OCI-M1 (cell line): ENCODE measurements around the gene PLBD1.

Experiments used
- DNase-seq: peaks from one replicate; lab custom pipeline; 2025; lab: John Stamatoyannopoulos, UW

Gene PLBD1

GRCh38 chr12:14570231-14570630 lies 2.5 kb upstream of the PLBD1 start:
- DNase-seq: no peak

- no peak for DNase-seq
These were observed 3.2 kb downstream of the PLBD1 start for GRCh38 chr12:14564336-14564959.

GRCh38 chr12:14563046-14563445 lies 4.6 kb downstream of the PLBD1 start:
- DNase-seq: no peak

- no peak for DNase-seq
These were observed 5.4 kb downstream of the PLBD1 start for GRCh38 chr12:14562279-14562678.

GRCh38 chr12:14561677-14562238 lies 5.9 kb downstream of the PLBD1 start:
- no peak for DNase-seq

- no peak for DNase-seq
These were observed 6.6 kb downstream of the PLBD1 start for GRCh38 chr12:14560904-14561574.

GRCh38 chr12:14558473-14558959 lies 9.2 kb downstream of the PLBD1 start:
- peak; percentile 40 for DNase-seq

- no peak for DNase-seq
These were observed 9.7 kb downstream of the PLBD1 start for GRCh38 chr12:14557966-14558365.

GRCh38 chr12:14554281-14555007 lies 13.2 kb downstream of the PLBD1 start:
- peak; percentile 64 for DNase-seq

- DNase-seq: no peak
These were observed 19.1 kb downstream of the PLBD1 start for GRCh38 chr12:14548609-14549008.

- no peak for DNase-seq
These were observed 20.1 kb downstream of the PLBD1 start for GRCh38 chr12:14547571-14547970.

GRCh38 chr12:14545144-14546124 lies 22.2 kb downstream of the PLBD1 start:
- no peak for DNase-seq

GRCh38 chr12:14540801-14541462 lies 26.8 kb downstream of the PLBD1 start:
- no peak for DNase-seq

GRCh38 chr12:14537088-14537487 lies 30.6 kb downstream of the PLBD1 start:
- DNase-seq: no peak

GRCh38 chr12:14532152-14532551 lies 35.5 kb downstream of the PLBD1 start:
- no peak for DNase-seq

- DNase-seq: no peak
These were observed 41.7 kb downstream of the PLBD1 start for GRCh38 chr12:14525964-14526363.

- no peak for DNase-seq
These were observed 45.9 kb downstream of the PLBD1 start for GRCh38 chr12:14521822-14522221.

GRCh38 chr12:14514946-14515345 lies 52.7 kb downstream of the PLBD1 start:
- DNase-seq: no peak

- peak; percentile 71 for DNase-seq
These were observed 53.4 kb downstream of the PLBD1 start for GRCh38 chr12:14514154-14514842.

- DNase-seq: no peak
These were observed 57.1 kb downstream of the PLBD1 start for GRCh38 chr12:14510574-14510973.
